ENCODE results near the gene SMO.

The SMO gene

DNA sequence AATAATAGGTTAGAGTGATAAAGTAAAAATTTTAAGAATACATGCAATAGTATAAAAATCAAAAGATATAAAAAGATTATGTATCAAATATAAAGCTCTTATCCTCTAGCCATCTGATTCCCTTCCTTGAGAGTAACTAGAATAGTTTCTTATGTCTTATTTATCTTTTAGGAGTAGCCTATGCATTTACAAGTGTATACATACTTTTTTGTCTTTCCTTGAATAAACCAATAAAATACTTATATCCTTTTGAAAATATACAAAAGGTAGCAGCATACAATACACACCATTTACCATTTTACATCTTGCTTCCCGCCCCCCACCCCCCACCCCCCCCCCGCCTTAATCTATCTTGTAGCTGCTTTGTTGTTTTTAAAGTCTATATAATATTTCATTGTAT, 67.8 kb downstream of the SMO start:
- TF ChIP-seq CTCF (IDR thresholded peaks at IDR 0.05; ENCODE audit: low read depth, low read length): no peak
- no peak for DNase-seq (ENCODE audit: extremely low read depth, low read depth)

GRCh38 chr7:129257168-129257567, 68.7 kb downstream of the SMO start:
- TF ChIP-seq CTCF (IDR thresholded peaks at IDR 0.05; ENCODE audit: low read depth, low read length): no peak
- no peak for DNase-seq (ENCODE audit: extremely low read depth, low read depth)

- no peak for DNase-seq (ENCODE audit: extremely low read depth, low read depth)
- no peak for TF ChIP-seq CTCF (IDR thresholded peaks at IDR 0.05; ENCODE audit: low read depth, low read length)
These were observed 70.4 kb downstream of the SMO start for GRCh38 chr7:129258649-129259389.

- DNase-seq (ENCODE audit: extremely low read depth, low read depth): no peak
- no peak for TF ChIP-seq CTCF (IDR thresholded peaks at IDR 0.05; ENCODE audit: low read depth, low read length)
These were observed 73.9 kb downstream of the SMO start for GRCh38 chr7:129262324-129262723.

Measured in AG09319 (cell line).